WI38 (cell line): ENCODE data around the gene SLC27A4.

Source experiments
- H3K4me3 ChIP-seq: 2 replicates; pipeline ENCODE4 v1.5.1; 2011; ENCODE audit warnings: low read depth, mild to moderate bottlenecking, control low read depth, low read length
- TF ChIP-seq, protein P1 (sequence below): IDR thresholded peaks from 2 replicates; pipeline ENCODE4 v1.5.1; 2012; ENCODE audit warnings: low read depth, mild to moderate bottlenecking, control low read depth, low read length

SLC27A4 gene

DNA sequence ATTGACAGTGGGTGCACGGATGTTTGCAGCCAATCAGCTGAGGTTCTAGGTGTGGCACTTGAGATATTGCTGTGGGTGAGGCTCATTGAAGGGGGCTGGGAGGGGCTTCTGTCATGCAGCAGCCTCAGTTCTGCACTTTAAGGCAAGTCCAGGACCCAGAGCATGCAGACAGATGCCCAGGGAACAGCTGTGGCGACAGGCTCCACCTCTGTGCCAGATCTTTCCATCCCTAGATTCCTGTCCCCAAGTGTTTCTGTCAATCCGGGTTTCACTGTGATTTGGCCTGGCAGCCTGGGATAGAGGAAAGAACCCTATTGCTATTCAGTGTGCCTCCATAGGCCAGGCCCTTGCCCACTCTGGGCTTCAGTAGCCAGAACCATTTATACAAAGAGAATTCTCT lies 59.5 kb downstream of the SLC27A4 start:
- H3K4me3 ChIP-seq, result no peak overlapping the region
- TF ChIP-seq, protein P1, sequence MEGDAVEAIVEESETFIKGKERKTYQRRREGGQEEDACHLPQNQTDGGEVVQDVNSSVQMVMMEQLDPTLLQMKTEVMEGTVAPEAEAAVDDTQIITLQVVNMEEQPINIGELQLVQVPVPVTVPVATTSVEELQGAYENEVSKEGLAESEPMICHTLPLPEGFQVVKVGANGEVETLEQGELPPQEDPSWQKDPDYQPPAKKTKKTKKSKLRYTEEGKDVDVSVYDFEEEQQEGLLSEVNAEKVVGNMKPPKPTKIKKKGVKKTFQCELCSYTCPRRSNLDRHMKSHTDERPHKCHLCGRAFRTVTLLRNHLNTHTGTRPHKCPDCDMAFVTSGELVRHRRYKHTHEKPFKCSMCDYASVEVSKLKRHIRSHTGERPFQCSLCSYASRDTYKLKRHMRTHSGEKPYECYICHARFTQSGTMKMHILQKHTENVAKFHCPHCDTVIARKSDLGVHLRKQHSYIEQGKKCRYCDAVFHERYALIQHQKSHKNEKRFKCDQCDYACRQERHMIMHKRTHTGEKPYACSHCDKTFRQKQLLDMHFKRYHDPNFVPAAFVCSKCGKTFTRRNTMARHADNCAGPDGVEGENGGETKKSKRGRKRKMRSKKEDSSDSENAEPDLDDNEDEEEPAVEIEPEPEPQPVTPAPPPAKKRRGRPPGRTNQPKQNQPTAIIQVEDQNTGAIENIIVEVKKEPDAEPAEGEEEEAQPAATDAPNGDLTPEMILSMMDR, result no peak

DNA sequence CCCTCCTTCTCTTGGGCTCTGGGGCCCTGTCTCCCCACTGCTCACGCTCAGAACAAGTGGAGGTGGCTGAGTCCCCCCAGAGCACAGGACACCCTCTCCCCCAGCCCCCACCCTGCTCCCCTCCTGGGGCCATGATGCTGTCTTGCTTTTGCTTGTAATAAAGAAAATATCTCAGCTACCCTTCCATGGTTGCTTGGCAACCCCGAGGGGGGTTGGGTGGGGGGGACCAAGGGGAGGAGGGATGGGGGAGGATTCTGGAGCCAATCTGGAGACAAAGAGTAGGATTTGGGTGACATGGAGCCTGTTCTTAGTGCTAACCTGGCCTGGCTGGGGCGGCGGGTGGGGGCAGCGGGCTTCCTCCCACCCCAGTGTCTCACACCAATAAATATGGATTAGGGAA lies 64.2 kb downstream of the SLC27A4 start:
- TF ChIP-seq, protein P1, result no peak
- no peak overlapping the region for H3K4me3 ChIP-seq

DNA sequence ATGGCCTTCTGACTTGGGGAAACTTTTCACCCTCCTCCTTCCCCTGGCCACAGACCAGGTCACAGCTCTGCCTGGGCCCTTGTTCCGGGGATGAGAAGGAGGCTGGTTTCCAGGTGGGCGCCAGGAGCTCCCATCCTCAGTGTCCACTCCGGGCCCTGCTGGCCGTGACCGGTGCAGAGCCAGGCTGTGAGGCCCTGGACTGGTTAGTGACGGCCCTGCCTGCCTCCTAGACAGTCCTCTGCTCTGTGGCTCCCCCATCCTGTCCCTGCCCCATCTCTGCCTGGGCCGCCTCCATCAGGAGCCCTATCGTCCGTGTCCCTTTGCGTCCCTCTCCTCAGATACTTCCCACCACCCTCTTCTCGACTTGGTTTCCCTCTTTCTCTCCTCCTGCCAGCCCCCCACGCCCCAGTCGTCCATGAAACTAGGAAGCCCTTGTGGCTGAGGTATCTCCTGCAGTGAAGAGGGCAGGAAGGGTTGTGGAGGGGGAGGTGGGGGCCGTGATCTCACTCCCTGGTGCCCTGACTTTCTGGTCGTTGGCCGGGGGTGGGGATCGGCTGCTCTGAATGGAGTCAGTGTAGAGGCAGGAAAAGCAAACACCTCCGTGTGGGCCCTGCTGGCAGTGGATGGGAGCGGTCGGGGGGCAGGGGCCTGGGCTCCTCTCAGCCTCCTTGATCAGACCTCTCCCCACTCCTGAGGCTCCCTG lies 64.9 kb downstream of the SLC27A4 start:
- no peak overlapping the region for H3K4me3 ChIP-seq
- TF ChIP-seq, protein P1, result no peak

DNA sequence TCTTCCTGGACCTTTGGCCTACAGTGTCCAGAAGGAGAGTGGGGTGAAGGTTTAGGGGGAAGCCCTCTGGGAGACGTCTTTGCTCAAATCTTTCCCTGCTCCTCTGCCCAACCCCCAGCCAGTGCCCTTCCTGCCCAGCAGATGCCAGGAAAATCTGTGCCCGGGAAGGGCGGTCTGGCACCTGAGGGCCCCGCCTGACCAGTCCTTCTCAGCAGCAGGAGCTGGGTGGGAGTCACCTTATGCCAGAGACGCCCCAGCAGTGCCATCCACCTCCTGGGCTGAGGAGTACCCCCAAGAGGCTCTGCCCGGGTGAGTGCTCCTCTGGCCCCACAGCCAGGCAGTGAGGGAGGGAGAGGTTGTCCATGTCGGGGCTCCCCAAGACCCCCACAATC lies 65.4 kb downstream of the SLC27A4 start:
- H3K4me3 ChIP-seq, result no peak overlapping the region
- TF ChIP-seq, protein P1, result no peak

DNA sequence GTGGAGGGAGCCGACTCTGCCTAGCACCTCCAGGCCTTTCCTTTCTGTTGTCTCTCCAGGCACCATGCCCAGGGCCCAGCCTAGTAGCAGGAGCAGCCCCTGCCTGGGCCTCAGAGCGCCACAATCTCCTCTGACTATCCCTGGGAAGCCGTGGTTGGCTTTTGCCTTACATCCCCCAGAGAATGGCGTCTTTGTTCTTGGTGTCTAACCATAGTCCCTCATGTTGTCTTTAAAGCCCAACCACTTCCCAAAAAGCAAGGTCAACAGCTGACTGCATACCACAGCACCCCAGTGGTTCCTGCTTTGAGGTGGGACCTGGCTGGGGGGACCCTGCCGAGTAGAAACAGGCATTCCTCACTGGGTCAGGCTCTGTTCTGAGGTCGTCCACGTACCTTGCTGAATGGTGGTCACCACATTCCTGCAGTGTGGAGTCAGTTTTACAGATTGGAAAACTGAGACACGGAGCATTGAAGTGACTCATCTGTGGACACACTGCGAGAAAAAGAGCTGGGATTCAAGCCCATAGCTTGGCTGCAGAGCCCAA lies 66.6 kb downstream of the SLC27A4 start:
- TF ChIP-seq, protein P1, result no peak

DNA sequence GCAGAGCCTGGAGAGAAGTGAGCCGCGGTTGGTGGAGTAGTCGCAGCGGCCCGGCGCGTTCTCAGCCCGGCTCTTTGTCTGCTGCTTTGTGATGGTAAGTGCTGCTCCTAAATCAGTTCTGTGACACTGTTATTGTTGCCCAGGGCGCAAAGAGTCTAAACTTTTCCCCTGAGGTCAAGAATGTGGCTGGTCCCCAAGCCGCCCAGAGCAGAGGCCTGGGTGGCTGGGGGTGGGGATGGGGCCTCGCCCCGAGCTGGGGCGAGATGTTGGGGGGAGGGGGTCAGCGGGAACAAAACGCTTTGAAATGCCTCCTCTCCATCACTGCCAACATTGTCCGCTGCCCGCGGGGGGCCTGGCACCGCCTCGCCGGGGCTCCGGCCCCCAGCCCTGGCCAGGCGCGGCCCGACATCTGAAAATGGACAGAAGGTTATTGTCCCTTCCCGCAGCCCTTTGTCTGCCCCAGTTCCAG lies 68.7 kb downstream of the SLC27A4 start:
- TF ChIP-seq, protein P1, result no peak
- no peak overlapping the region for H3K4me3 ChIP-seq

More for the DNA sequence above, 66.6 kb downstream of the SLC27A4 start:
- H3K4me3 ChIP-seq, result no peak overlapping the region

DNA sequence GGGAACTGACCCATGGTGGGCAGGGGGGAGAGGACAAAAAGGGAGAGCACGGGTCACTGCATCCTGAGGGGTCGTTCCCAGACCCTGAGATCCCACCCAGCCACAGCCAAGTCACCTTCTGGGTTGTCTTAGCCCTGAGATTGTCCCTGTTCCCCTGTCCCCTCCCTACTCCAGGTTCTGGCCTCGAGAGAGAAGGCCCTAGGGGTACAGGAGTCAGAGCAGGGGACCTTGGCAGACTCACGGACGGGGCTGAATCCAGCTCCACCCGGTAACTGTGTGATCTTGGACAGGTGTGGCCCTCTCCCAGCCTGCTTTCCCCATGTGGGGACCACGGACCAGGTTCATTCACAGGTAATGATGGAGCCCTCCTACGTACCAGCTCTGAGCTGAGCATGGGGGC lies 69.1 kb downstream of the SLC27A4 start:
- TF ChIP-seq, protein P1, result no peak
- H3K4me3 ChIP-seq, result no peak overlapping the region
